ENCODE data around the gene SLC12A8.
"Not testable (repeated sequence)": the region's sequence is repeated elsewhere in the genome, so short reads cannot be mapped to it uniquely, and the experiment has no call there.

The SLC12A8 gene

GRCh38 chr3:125090649-125091048, 121.9 kb downstream of the SLC12A8 start:
- no peaks in the 10 kb centered on the region; the same call in 1 of the 2 replicates for H3K36me3 ChIP-seq (ENCODE audit: insufficient read depth, low read depth, low read length)
- no peaks in the 10 kb centered on the region for H3K9me3 ChIP-seq (ENCODE audit: insufficient read depth, low read depth, low read length)
- no peak overlapping the region for H3K9ac ChIP-seq (ENCODE audit: low read depth, low read length)
- H3K4me1 ChIP-seq (ENCODE audit: insufficient read depth, low read length) = no peaks in the 10 kb centered on the region
- no peaks in the 10 kb centered on the region for H3K27me3 ChIP-seq (ENCODE audit: insufficient read depth, low read length)
- H3K27ac ChIP-seq (ENCODE audit: low read length) = no peak overlapping the region
- H3K4me3 ChIP-seq (ENCODE audit: low read length) = no peak overlapping the region

- no peaks in the 10 kb centered on the region for H3K4me1 ChIP-seq (ENCODE audit: insufficient read depth, low read length)
- H3K9me3 ChIP-seq (ENCODE audit: insufficient read depth, low read depth, low read length) = no peaks in the 10 kb centered on the region
- H3K9ac ChIP-seq (ENCODE audit: low read depth, low read length) = no peak overlapping the region
- no peak overlapping the region for H3K27ac ChIP-seq (ENCODE audit: low read length)
- H3K27me3 ChIP-seq (ENCODE audit: insufficient read depth, low read length) = no peaks in the 10 kb centered on the region
- H3K36me3 ChIP-seq (ENCODE audit: insufficient read depth, low read depth, low read length) = no peaks in the 10 kb centered on the region; the same call in 1 of the 2 replicates
- H3K4me3 ChIP-seq (ENCODE audit: low read length) = no peak overlapping the region
Observed at GRCh38 chr3:125087768-125088391, 124.7 kb downstream of the SLC12A8 start.

GRCh38 chr3:125085166-125085565, 127.4 kb downstream of the SLC12A8 start:
- H3K27ac ChIP-seq (ENCODE audit: low read length) = no peak overlapping the region
- H3K36me3 ChIP-seq (ENCODE audit: insufficient read depth, low read depth, low read length) = peaks cover 4% of the 10 kb centered on the region
- no peaks in the 10 kb centered on the region for H3K9me3 ChIP-seq (ENCODE audit: insufficient read depth, low read depth, low read length)
- H3K4me3 ChIP-seq (ENCODE audit: low read length) = no peak overlapping the region
- no peaks in the 10 kb centered on the region for H3K4me1 ChIP-seq (ENCODE audit: insufficient read depth, low read length)
- H3K9ac ChIP-seq (ENCODE audit: low read depth, low read length) = no peak overlapping the region
- H3K27me3 ChIP-seq (ENCODE audit: insufficient read depth, low read length) = no peaks in the 10 kb centered on the region

GRCh38 chr3:125083776-125084175, 128.8 kb downstream of the SLC12A8 start:
- Histone ChIP-seq H3K9me3 (ENCODE audit: insufficient read depth, low read depth, low read length) (no peaks in the 10 kb centered on the region), H3K27me3 (ENCODE audit: insufficient read depth, low read length) (no peaks in the 10 kb centered on the region), H3K27ac (ENCODE audit: low read length) (no peak overlapping the region), H3K9ac (ENCODE audit: low read depth, low read length) (no peak overlapping the region), H3K4me3 (ENCODE audit: low read length) (no peak overlapping the region), H3K36me3 (ENCODE audit: insufficient read depth, low read depth, low read length) (peaks cover 4% of the 10 kb centered on the region), H3K4me1 (ENCODE audit: insufficient read depth, low read length) (no peaks in the 10 kb centered on the region)

GRCh38 chr3:125082339-125082738, 130.2 kb downstream of the SLC12A8 start:
- not testable (repeated sequence) for H3K9ac ChIP-seq (ENCODE audit: low read depth, low read length); H3K9me3 ChIP-seq (ENCODE audit: insufficient read depth, low read depth, low read length); H3K4me3 ChIP-seq (ENCODE audit: low read length); H3K4me1 ChIP-seq (ENCODE audit: insufficient read depth, low read length); H3K27ac ChIP-seq (ENCODE audit: low read length); H3K36me3 ChIP-seq (ENCODE audit: insufficient read depth, low read depth, low read length); H3K27me3 ChIP-seq (ENCODE audit: insufficient read depth, low read length)

GRCh38 chr3:125080077-125080476, 132.5 kb downstream of the SLC12A8 start:
- Histone ChIP-seq H3K4me3 (ENCODE audit: low read length) (no peak overlapping the region), H3K9ac (ENCODE audit: low read depth, low read length) (no peak overlapping the region), H3K9me3 (ENCODE audit: insufficient read depth, low read depth, low read length) (no peaks in the 10 kb centered on the region), H3K4me1 (ENCODE audit: insufficient read depth, low read length) (0 out of 2 replicates have a peak, but pooled peaks cover 2% of the 10 kb centered on the region), H3K27ac (ENCODE audit: low read length) (no peak overlapping the region), H3K36me3 (ENCODE audit: insufficient read depth, low read depth, low read length) (peaks cover 4% of the 10 kb centered on the region; the same call in 1 of the 2 replicates), H3K27me3 (ENCODE audit: insufficient read depth, low read length) (no peaks in the 10 kb centered on the region)

- no peak overlapping the region for H3K9ac ChIP-seq (ENCODE audit: low read depth, low read length)
- H3K27me3 ChIP-seq (ENCODE audit: insufficient read depth, low read length) = no peaks in the 10 kb centered on the region
- H3K4me1 ChIP-seq (ENCODE audit: insufficient read depth, low read length) = 0 out of 2 replicates have a peak, but pooled peaks cover 2% of the 10 kb centered on the region
- peaks cover 4% of the 10 kb centered on the region; the same call in 1 of the 2 replicates for H3K36me3 ChIP-seq (ENCODE audit: insufficient read depth, low read depth, low read length)
- no peak overlapping the region for H3K4me3 ChIP-seq (ENCODE audit: low read length)
- no peak overlapping the region for H3K27ac ChIP-seq (ENCODE audit: low read length)
- H3K9me3 ChIP-seq (ENCODE audit: insufficient read depth, low read depth, low read length) = no peaks in the 10 kb centered on the region
Observed at GRCh38 chr3:125079675-125080045, 132.9 kb downstream of the SLC12A8 start.

GRCh38 chr3:125078951-125079674, 133.4 kb downstream of the SLC12A8 start:
- no peak overlapping the region for H3K4me3 ChIP-seq (ENCODE audit: low read length)
- no peaks in the 10 kb centered on the region for H3K9me3 ChIP-seq (ENCODE audit: insufficient read depth, low read depth, low read length)
- no peak overlapping the region for H3K9ac ChIP-seq (ENCODE audit: low read depth, low read length)
- no peak overlapping the region for H3K27ac ChIP-seq (ENCODE audit: low read length)
- no peaks in the 10 kb centered on the region for H3K27me3 ChIP-seq (ENCODE audit: insufficient read depth, low read length)
- H3K36me3 ChIP-seq (ENCODE audit: insufficient read depth, low read depth, low read length) = peaks cover 4% of the 10 kb centered on the region; the same call in 1 of the 2 replicates
- H3K4me1 ChIP-seq (ENCODE audit: insufficient read depth, low read length) = 0 out of 2 replicates have a peak, but pooled peaks cover 2% of the 10 kb centered on the region

- no peak overlapping the region for H3K4me3 ChIP-seq (ENCODE audit: low read length)
- no peak overlapping the region for H3K27ac ChIP-seq (ENCODE audit: low read length)
- no peaks in the 10 kb centered on the region for H3K27me3 ChIP-seq (ENCODE audit: insufficient read depth, low read length)
- peaks cover 4% of the 10 kb centered on the region; the same call in 1 of the 2 replicates for H3K36me3 ChIP-seq (ENCODE audit: insufficient read depth, low read depth, low read length)
- 0 out of 2 replicates have a peak, but pooled peaks cover 2% of the 10 kb centered on the region for H3K4me1 ChIP-seq (ENCODE audit: insufficient read depth, low read length)
- no peaks in the 10 kb centered on the region for H3K9me3 ChIP-seq (ENCODE audit: insufficient read depth, low read depth, low read length)
- no peak overlapping the region for H3K9ac ChIP-seq (ENCODE audit: low read depth, low read length)
Observed at GRCh38 chr3:125077864-125078263, 134.7 kb downstream of the SLC12A8 start.

- Histone ChIP-seq H3K9me3 (ENCODE audit: insufficient read depth, low read depth, low read length) (no peaks in the 10 kb centered on the region), H3K9ac (ENCODE audit: low read depth, low read length) (no peak overlapping the region), H3K4me3 (ENCODE audit: low read length) (no peak overlapping the region), H3K4me1 (ENCODE audit: insufficient read depth, low read length) (0 out of 2 replicates have a peak, but pooled peaks cover 2% of the 10 kb centered on the region), H3K27ac (ENCODE audit: low read length) (no peak overlapping the region), H3K27me3 (ENCODE audit: insufficient read depth, low read length) (no peaks in the 10 kb centered on the region), H3K36me3 (ENCODE audit: insufficient read depth, low read depth, low read length) (peaks cover 4% of the 10 kb centered on the region; the same call in 1 of the 2 replicates)
Observed at GRCh38 chr3:125076464-125076863, 136.1 kb downstream of the SLC12A8 start.

GRCh38 chr3:125075738-125076137, 136.8 kb downstream of the SLC12A8 start:
- Histone ChIP-seq H3K4me1 (ENCODE audit: insufficient read depth, low read length) (0 out of 2 replicates have a peak, but pooled peaks cover 2% of the 10 kb centered on the region), H3K4me3 (ENCODE audit: low read length) (no peak overlapping the region), H3K36me3 (ENCODE audit: insufficient read depth, low read depth, low read length) (peaks cover 4% of the 10 kb centered on the region; the same call in 1 of the 2 replicates)

More at GRCh38 chr3:125075738-125076137, 136.8 kb downstream of the SLC12A8 start:
- H3K27me3 ChIP-seq (ENCODE audit: insufficient read depth, low read length) = no peaks in the 10 kb centered on the region
- H3K9ac ChIP-seq (ENCODE audit: low read depth, low read length) = no peak overlapping the region
- H3K9me3 ChIP-seq (ENCODE audit: insufficient read depth, low read depth, low read length) = no peaks in the 10 kb centered on the region
- no peak overlapping the region for H3K27ac ChIP-seq (ENCODE audit: low read length)

All from iPS-20b (cell line).